ENCODE measurements around the gene UNC5CL.

GRCh38 chr6:41047306-41047705 lies 8.3 kb upstream of the UNC5CL start:
- TF ChIP-seq POLR2A (IDR thresholded peaks at IDR 0.05) (no peak), CTCF (IDR thresholded peaks at IDR 0.05) (no peak), EP300 (IDR thresholded peaks at IDR 0.05) (no peak)
